NB4 (cell line): Measurements from ENCODE around the gene CTF1.

Source experiments
- DNase-seq: peaks from one replicate; pipeline ENCODE4 v3.0.0; 2010; ENCODE audit warnings: low read depth
- H3K4me3 ChIP-seq: one replicate; pipeline ENCODE4 v1.5.1; 2011; ENCODE audit warnings: mild to moderate bottlenecking, low read depth, low read length, moderate library complexity
- MYC ChIP-seq: IDR thresholded peaks from 2 replicates; pipeline ENCODE4 v1.6.1; 2011; ENCODE audit warnings: low read depth, low read length
- POLR2A ChIP-seq: IDR thresholded peaks from 2 replicates; pipeline ENCODE4 v1.6.1; 2011; ENCODE audit warnings: mild to moderate bottlenecking; ENCODE audit not compliant: insufficient read length; ENCODE audit errors: extremely low read depth
- TF ChIP-seq, protein P1 (sequence below): IDR thresholded peaks from 2 replicates; pipeline ENCODE4 v1.6.1; 2011; ENCODE audit warnings: low read depth, low read length
- TF ChIP-seq, protein P2 (sequence below): IDR thresholded peaks from one replicate; pipeline ENCODE4 v1.5.1; 2012; ENCODE audit warnings: low read depth, low read length

Gene CTF1

DNA sequence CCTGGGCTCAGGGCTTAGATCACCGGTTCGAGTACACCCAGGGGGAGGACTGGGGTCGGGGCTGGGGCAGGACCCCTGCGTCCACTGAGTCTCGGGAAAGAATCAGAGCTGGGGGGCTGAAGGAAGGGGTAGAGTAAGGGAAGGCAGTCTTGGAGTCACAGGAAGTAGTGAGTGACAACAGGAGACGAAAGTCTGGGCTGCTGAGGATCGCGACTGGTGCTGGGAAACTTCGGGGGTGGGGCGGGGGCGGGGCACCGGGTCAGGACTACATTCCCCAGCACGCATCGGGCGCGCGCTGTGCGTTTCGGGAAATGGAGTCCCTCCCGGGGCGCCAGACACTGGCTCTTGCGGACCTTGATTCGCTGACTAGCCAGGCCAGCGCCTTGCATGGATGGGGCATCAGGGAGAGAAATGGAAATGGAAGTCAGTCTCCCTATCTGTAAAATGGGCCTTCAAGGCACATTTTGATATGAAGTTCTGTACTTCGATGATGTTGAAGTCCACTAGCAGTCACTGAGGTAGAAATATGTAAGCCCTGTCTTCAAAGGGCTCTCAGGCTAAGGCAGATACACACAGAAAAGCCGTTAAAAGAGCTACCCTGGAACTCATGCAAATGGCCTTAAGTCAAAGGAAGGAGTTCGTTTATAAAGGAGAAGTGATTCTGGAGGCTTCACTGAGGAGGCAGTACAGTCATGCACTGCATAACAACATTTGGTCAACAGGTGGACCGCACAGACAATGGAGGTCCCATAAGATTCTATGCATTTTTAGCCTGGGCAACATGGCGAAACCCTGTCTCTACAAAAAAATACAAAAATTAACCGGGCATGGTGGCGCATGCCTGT, 697 bp downstream of the CTF1 start:
- TF ChIP-seq POLR2A (no peak), MYC (no peak)
- TF ChIP-seq, protein P1, sequence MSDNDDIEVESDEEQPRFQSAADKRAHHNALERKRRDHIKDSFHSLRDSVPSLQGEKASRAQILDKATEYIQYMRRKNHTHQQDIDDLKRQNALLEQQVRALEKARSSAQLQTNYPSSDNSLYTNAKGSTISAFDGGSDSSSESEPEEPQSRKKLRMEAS = no peak
- TF ChIP-seq, protein P2, sequence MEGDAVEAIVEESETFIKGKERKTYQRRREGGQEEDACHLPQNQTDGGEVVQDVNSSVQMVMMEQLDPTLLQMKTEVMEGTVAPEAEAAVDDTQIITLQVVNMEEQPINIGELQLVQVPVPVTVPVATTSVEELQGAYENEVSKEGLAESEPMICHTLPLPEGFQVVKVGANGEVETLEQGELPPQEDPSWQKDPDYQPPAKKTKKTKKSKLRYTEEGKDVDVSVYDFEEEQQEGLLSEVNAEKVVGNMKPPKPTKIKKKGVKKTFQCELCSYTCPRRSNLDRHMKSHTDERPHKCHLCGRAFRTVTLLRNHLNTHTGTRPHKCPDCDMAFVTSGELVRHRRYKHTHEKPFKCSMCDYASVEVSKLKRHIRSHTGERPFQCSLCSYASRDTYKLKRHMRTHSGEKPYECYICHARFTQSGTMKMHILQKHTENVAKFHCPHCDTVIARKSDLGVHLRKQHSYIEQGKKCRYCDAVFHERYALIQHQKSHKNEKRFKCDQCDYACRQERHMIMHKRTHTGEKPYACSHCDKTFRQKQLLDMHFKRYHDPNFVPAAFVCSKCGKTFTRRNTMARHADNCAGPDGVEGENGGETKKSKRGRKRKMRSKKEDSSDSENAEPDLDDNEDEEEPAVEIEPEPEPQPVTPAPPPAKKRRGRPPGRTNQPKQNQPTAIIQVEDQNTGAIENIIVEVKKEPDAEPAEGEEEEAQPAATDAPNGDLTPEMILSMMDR = no peak
- H3K4me3 ChIP-seq = no peak overlapping the region
- DNase-seq = peak; percentile 68

DNA sequence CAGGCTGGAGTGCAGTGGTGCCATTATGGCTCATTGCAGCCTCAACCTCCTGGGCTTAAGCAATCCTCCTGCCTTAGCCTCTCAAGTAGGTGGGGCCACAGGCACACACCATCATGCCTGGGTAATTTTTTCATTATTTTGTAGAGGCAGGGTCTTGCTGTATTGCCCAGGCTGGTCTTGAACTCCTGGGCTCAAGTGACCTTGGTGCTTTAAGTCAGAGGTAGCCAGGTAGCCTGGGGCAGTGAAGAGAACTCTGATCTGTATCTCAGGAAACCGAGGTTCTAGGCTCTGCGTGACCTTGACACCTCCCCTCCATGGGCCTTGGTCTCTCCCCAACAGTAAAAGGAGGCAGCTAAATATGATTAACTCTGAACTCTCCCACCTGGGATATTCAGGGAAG, 3.4 kb downstream of the CTF1 start:
- no peak for DNase-seq
- TF ChIP-seq, protein P2 = no peak
- TF ChIP-seq POLR2A (no peak), MYC (no peak)
- TF ChIP-seq, protein P1 = no peak
- H3K4me3 ChIP-seq = no peak overlapping the region

DNA sequence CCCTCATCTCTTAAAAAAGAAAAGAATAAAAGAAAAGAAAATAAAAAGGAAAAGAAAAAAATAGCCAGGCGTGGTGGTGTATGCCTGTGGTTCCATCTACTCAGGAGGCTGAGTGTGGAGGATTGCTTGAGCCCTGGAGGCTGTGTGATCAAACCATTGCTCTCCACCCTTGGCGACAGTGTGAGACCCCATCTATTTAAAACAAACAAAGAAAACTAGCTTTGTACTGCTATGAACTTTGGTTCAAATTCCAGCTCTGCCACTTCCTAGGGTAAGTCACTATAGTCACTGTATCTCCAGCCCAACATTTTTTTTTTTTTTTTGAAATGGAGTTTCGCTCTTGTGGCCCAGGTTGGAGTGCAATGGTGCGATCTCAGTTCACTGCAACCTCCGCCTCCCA, 4.2 kb downstream of the CTF1 start:
- H3K4me3 ChIP-seq = no peak overlapping the region
- DNase-seq = no peak
- TF ChIP-seq MYC (no peak), POLR2A (no peak)
- TF ChIP-seq, protein P1 = no peak
- TF ChIP-seq, protein P2 = no peak

DNA sequence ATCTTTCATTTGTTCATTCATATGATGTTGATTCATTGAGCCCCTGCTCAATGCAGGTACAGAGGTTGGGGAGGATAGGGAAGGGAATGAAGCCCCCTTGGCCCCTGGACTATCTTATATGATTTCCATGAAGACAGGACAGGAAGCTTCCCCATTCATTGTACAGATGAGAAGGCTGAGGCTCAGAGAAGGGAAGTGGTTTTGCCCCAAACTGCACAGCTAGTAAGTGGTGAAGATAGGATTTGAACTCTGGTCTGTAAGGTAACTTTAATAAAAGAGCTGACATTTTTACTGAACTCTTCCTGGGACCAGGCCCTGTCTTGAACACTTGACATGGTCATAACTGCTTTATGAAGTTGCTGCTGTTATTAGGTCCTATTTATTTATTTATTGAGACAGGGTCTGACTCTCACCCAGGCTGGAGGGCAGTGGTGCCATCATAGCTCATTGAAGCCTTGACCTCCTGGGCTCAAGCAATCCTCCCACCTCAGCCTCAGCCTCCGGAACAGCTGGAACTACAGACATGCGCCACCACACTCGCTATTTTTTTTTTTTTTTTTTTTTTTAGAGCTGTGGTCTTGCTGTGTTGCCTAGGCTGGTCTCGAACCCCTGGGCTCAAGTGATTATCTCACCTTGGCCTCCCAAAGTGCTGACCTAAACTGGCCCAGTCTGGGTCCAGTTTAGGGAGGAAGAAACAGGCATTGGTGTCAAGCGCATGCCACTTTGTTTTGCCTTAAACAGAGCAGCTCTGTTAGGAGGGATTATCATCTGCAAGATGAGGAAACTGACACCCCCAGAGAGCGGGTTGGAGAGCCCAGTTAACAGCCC, 5.0 kb downstream of the CTF1 start:
- peak; percentile 40 for DNase-seq
- TF ChIP-seq MYC (no peak), POLR2A (no peak)
- TF ChIP-seq, protein P2 = no peak
- TF ChIP-seq, protein P1 = no peak
- H3K4me3 ChIP-seq = peak overlapping the region; percentile 61

DNA sequence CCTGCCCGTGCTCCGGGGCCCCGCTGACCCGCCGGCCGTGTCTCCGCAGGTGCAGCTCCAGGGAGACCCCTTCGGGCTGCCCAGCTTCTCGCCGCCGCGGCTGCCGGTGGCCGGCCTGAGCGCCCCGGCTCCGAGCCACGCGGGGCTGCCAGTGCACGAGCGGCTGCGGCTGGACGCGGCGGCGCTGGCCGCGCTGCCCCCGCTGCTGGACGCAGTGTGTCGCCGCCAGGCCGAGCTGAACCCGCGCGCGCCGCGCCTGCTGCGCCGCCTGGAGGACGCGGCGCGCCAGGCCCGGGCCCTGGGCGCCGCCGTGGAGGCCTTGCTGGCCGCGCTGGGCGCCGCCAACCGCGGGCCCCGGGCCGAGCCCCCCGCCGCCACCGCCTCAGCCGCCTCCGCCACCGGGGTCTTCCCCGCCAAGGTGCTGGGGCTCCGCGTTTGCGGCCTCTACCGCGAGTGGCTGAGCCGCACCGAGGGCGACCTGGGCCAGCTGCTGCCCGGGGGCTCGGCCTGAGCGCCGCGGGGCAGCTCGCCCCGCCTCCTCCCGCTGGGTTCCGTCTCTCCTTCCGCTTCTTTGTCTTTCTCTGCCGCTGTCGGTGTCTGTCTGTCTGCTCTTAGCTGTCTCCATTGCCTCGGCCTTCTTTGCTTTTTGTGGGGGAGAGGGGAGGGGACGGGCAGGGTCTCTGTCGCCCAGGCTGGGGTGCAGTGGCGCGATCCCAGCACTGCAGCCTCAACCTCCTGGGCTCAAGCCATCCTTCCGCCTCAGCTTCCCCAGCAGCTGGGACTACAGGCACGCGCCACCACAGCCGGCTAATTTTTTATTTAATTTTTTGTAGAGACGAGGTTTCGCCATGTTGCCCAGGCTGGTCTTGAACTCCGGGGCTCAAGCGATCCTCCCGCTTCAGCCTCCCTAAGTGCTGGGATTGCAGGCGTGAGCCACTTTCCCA, 5.9 kb downstream of the CTF1 start:
- DNase-seq = peak; percentile 79
- peak overlapping the region; percentile 61 for H3K4me3 ChIP-seq
- TF ChIP-seq MYC (peak; percentile 57), POLR2A (peak; percentile 57)
- TF ChIP-seq, protein P1 = peak; percentile 4; the same call in 1 of the 2 replicates
- TF ChIP-seq, protein P2 = no peak
